Upper lobe of left lung (tissue), 6 donors: Measurements from ENCODE around the gene HCFC2. TPM values are rescaled to one million over a fixed set of nuclear protein-coding genes. Genes with fewer than 3 reads are reported as not detected.

Source experiments
- ATAC-seq, 2 donors: fragments of 200-7000 bp; cut with Tn5 transposase; one replicate each; pipeline ENCODE4 v1.9.1; 2022; ENCODE audit warnings: mild to moderate bottlenecking in 2 of 2, moderate library complexity in 2 of 2; ENCODE audit not compliant: low FRiP score in 2 of 2
- DNase-seq, 2 donors: peaks; one replicate each; pipeline ENCODE4 v3.0.0-alpha.2; 2019 to 2020
- H3K27ac ChIP-seq, 4 donors: fragments of 200-600 bp; sonication (generic); one replicate each; pipeline ENCODE4 v1.5.1; 2016 to 2019
- H3K27me3 ChIP-seq, 4 donors: fragments of 200-600 bp; sonication (generic); one replicate each; pipeline ENCODE4 v1.5.1; 2017 to 2019
- H3K36me3 ChIP-seq, 4 donors: fragments of 200-600 bp; sonication (generic); one replicate each; pipeline ENCODE4 v1.5.1; 2016 to 2019
- H3K4me1 ChIP-seq, 4 donors: fragments of 200-600 bp; sonication (generic); one replicate each; pipeline ENCODE4 v1.5.1; 2018 to 2019
- H3K4me3 ChIP-seq, 4 donors: fragments of 200-600 bp; sonication (generic); one replicate each; pipeline ENCODE4 v1.5.1; 2017 to 2019; ENCODE audit warnings: mild to moderate bottlenecking in 2 of 4, moderate library complexity in 1 of 4
- H3K9me3 ChIP-seq, 4 donors: fragments of 200-600 bp; sonication (generic); one replicate each; pipeline ENCODE4 v1.5.1; 2018 to 2019
- CTCF ChIP-seq, 6 experiments: fragments of 450-650 bp in 4 of 6; fragments of 200-600 bp in 2 of 6; sonication (generic) in 2 of 6; IDR thresholded peaks; one replicate each; pipeline ENCODE4 v1.5.1; 2016 to 2019; ENCODE audit warnings: antibody characterized with exemption in 6 of 6
- EP300 ChIP-seq, 4 donors: sonication (generic); formaldehyde crosslinking; IDR thresholded peaks; one replicate each; pipeline ENCODE4 v1.5.1; 2017; ENCODE audit warnings: antibody characterized with exemption in 4 of 4, control low read depth in 2 of 4
- POLR2A ChIP-seq, 4 donors: fragments of 450-650 bp; IDR thresholded peaks; one replicate each; pipeline ENCODE4 v1.5.1; 2016 to 2017; ENCODE audit warnings: antibody characterized with exemption in 4 of 4, mild to moderate bottlenecking in 2 of 4
- POLR2AphosphoS5 ChIP-seq, 2 donors: sonication (generic); formaldehyde crosslinking; IDR thresholded peaks; one replicate each; pipeline ENCODE4 v1.5.1; 2017; ENCODE audit warnings: antibody characterized with exemption in 2 of 2
- WGBS, 2 donors: methylation state at CpG; one replicate each; pipeline ENCODE4 v1.1.5; 2017 to 2018; 5-methylcytosine and 5-hydroxymethylcytosine counted together
- small RNA-seq, 4 donors: library from RNA; depleted of rRNA; stranded (forward); fragments of <200 nt; gene quantifications; one replicate each; pipeline ENCODE3, GENCODE V24; 2016
- total RNA-seq, 6 donors: library from RNA; depleted of rRNA in 4 of 6; stranded (reverse); fragments of >200 nt in 4 of 6; gene quantifications; one replicate each; pipeline versions ENCODE4 v1.1.0 to v1.2.1, GENCODE V29; 2016 to 2021
- donor health status: DM: no; HTN: no; CAD: no; lungs with moderate emphysema.
- donor health status: DM: no; HTN: yes; CAD: no; lungs with severe emphysema.

HCFC2 gene
- total RNA-seq, 6 donors from 2014 or later: 10.3 to 28.2 (median 15.8) TPM

DNA sequence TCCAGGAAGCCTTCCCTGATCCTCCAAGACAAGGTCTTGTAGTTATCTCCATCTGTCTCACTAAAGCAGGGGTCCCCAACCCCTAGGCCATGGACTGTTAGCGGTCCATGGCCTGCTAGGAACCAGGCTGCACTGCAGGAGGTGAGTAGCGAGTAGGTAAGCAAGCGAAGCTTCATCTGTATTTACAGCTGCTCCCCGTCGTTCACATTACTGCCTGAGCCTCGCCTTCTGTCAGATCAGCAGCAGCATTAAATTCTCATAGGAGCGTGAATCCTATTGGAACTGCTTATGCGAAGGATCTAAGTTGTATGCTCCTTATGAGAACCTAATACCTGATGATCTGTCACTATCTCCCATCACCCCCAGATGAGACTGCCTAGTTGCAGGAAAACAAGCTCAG lies 86.1 kb downstream of the HCFC2 start:
- no peak overlapping the region for H3K27ac ChIP-seq
- H3K36me3 ChIP-seq: no peaks in the 10 kb centered on the region
- 88 to 91% methylated on average over 8 of the region's 8 CpGs for WGBS, 2 donors
- H3K4me1 ChIP-seq: no peaks in the 10 kb centered on the region
- TF ChIP-seq POLR2AphosphoS5 (IDR thresholded peaks at IDR 0.05) (no peak), EP300 (IDR thresholded peaks at IDR 0.05) (no peak), POLR2A (IDR thresholded peaks at IDR 0.05) (no peak), CTCF (IDR thresholded peaks at IDR 0.05) (no peak)
- ATAC-seq (no peak), DNase-seq (no peak)
- no peak overlapping the region for H3K4me3 ChIP-seq
- H3K27me3 ChIP-seq: no peaks in the 10 kb centered on the region
- H3K9me3 ChIP-seq: no peaks in the 10 kb centered on the region

DNA sequence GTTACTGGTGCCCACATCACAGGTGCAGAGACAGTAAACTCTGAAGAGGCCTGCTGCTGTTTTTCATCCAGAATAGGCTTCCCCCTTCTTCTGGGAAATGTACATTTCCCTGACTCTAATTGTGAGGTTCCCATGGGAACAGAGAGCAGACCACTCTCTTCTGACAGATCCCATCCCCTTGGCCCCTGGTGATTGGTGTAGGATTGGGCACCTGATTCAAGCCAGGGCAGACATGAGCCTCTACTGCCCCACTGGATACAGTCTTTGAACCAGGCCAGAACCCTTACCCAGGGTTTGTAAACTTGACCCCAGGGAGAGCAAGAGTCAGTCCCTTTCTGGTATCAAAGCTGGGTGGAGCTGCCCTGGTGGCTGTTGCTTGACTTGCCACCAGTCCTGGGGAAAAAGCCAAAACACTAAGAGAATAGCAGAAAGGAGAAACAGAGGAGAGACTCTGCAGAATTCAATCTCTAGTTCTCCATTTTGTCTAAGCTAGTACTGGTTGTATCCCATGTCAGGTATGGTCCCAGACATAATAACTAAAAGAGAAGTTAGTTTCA lies 88.4 kb downstream of the HCFC2 start:
- no peaks in the 10 kb centered on the region for H3K9me3 ChIP-seq
- no peaks in the 10 kb centered on the region for H3K27me3 ChIP-seq
- H3K4me3 ChIP-seq: no peak overlapping the region
- DNase-seq (no peak), ATAC-seq (no peak)
- no peaks in the 10 kb centered on the region for H3K4me1 ChIP-seq
- no peaks in the 10 kb centered on the region for H3K36me3 ChIP-seq
- H3K27ac ChIP-seq: no peak overlapping the region
- no peak for TF ChIP-seq CTCF (IDR thresholded peaks at IDR 0.05)
- no peak for TF ChIP-seq EP300 (IDR thresholded peaks at IDR 0.05)
- no peak for TF ChIP-seq POLR2A (IDR thresholded peaks at IDR 0.05)
- TF ChIP-seq POLR2AphosphoS5 (IDR thresholded peaks at IDR 0.05): no peak

- no peaks in the 10 kb centered on the region for H3K36me3 ChIP-seq
- no peaks in the 10 kb centered on the region for H3K9me3 ChIP-seq
- no peak for ATAC-seq
- no peaks in the 10 kb centered on the region for H3K4me1 ChIP-seq
- 35 to 55% methylated on average over 4 of the region's 4 CpGs for WGBS, 2 donors
- no peak overlapping the region for H3K27ac ChIP-seq
- no peak for DNase-seq
- no peak overlapping the region for H3K4me3 ChIP-seq
- no peak for TF ChIP-seq POLR2AphosphoS5 (IDR thresholded peaks at IDR 0.05)
- TF ChIP-seq POLR2A (IDR thresholded peaks at IDR 0.05): no peak
- TF ChIP-seq CTCF (IDR thresholded peaks at IDR 0.05): no peak
- no peak for TF ChIP-seq EP300 (IDR thresholded peaks at IDR 0.05)
- no peaks in the 10 kb centered on the region for H3K27me3 ChIP-seq
Measured at GRCh38 chr12:104154286-104154685, 90.0 kb downstream of the HCFC2 start.

DNA sequence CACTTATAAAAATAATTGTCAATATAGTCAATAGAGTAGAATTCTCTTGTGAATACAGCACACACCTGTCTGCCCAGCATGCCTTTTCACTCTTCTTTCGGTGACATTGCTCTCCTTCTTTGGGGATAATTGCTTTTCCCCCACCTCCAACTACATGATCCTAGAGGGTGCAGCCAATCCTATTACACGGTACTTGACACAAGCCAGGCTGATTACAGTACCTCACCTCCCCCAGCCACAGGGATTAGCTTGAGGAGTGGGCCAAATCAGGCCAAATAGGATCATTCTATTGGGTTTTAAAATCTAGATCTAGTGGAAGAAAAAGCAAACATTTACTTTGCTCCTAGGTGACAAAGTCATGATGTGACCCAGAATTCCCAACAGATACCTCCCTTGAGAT lies 90.5 kb downstream of the HCFC2 start:
- Histone ChIP-seq H3K9me3 (no peaks in the 10 kb centered on the region), H3K36me3 (no peaks in the 10 kb centered on the region), H3K27me3 (no peaks in the 10 kb centered on the region), H3K4me1 (no peaks in the 10 kb centered on the region), H3K27ac (no peak overlapping the region), H3K4me3 (no peak overlapping the region)
- no peak for DNase-seq
- TF ChIP-seq POLR2AphosphoS5 (IDR thresholded peaks at IDR 0.05): no peak
- TF ChIP-seq EP300 (IDR thresholded peaks at IDR 0.05): no peak
- no peak for TF ChIP-seq CTCF (IDR thresholded peaks at IDR 0.05)
- TF ChIP-seq POLR2A (IDR thresholded peaks at IDR 0.05): no peak
- ATAC-seq: no peak
- WGBS, 2 donors: 65 to 84% methylated on average over 2 of the region's 2 CpGs

Small RNAs within 50 kb of the gene (small RNA-seq; reads per million reads assigned to genes)
- 0 reads per million in 4 donors for gene RNA5SP370

Other genes with a start within 250 kb of the HCFC2 start
- 10 to 100 TPM in 1 of 6 donors, 1 to 10 TPM in 5; 3.8 to 29.3 (median 7.3) TPM for gene NT5DC3, start 223.3 kb upstream of the HCFC2 start, total RNA-seq
- 100 to 1,000 TPM; 164 to 743 (median 287) TPM for gene HSP90B1, start 134.1 kb upstream of the HCFC2 start, total RNA-seq
- gene TDG, start 98.7 kb upstream of the HCFC2 start, total RNA-seq: 10 to 100 TPM; 14.8 to 24.5 (median 17.4) TPM
- 1 to 10 TPM in 5 of 6 donors, not detected in 1; 2.4 to 9.5 (median 5.3) TPM for gene GLT8D2, start 14.3 kb upstream of the HCFC2 start, total RNA-seq
- gene NFYB, start 73.7 kb downstream of the HCFC2 start, total RNA-seq: 100 to 1,000 TPM in 1 of 6 donors, 10 to 100 TPM in 5; 20.3 to 101 (median 39.0) TPM
- 100 to 1,000 TPM; 124 to 381 (median 162) TPM for gene TXNRD1, start 151.2 kb downstream of the HCFC2 start, total RNA-seq
- gene EID3, start 239.2 kb downstream of the HCFC2 start, total RNA-seq: 10 to 100 TPM in 3 of 6 donors, 1 to 10 TPM in 3; 2.5 to 62.9 (median 13.9) TPM